HG02798 (cell line): Measurements from ENCODE around the gene STK25.
"Not testable (repeated sequence)": the region's sequence is repeated elsewhere in the genome, so short reads cannot be mapped to it uniquely, and the experiment has no call there.

Source experiments
- ATAC-seq: cut with Tn5 transposase; IDR thresholded peaks from one replicate; pipeline ENCODE4 v1.9.1; 2021; ENCODE audit warnings: mild to moderate bottlenecking; ENCODE audit not compliant: unreplicated experiment, poor library complexity

Gene STK25

GRCh38 chr2:241514553-241514952 is 6.2 kb upstream of the STK25 start:
- ATAC-seq: no peak

- ATAC-seq: no peak
Observed at GRCh38 chr2:241511091-241511741, 2.8 kb upstream of the STK25 start.

- no peak for ATAC-seq
Observed at GRCh38 chr2:241509155-241509784, 886 bp upstream of the STK25 start.

- peak; percentile 17 for ATAC-seq
Observed at GRCh38 chr2:241507430-241508239, 749 bp downstream of the STK25 start.

- ATAC-seq: no peak
Observed at GRCh38 chr2:241506793-241507429, 1.5 kb downstream of the STK25 start.

GRCh38 chr2:241506317-241506716 is 2.1 kb downstream of the STK25 start:
- not testable (repeated sequence) for ATAC-seq

GRCh38 chr2:241505781-241506201 is 2.6 kb downstream of the STK25 start:
- ATAC-seq: no peak

- ATAC-seq: no peak
Observed at GRCh38 chr2:241505086-241505780, 3.2 kb downstream of the STK25 start.

- no peak for ATAC-seq
Observed at GRCh38 chr2:241503776-241504392, 4.5 kb downstream of the STK25 start.

GRCh38 chr2:241502281-241502680 is 6.1 kb downstream of the STK25 start:
- ATAC-seq: no peak

GRCh38 chr2:241501551-241501950 is 6.8 kb downstream of the STK25 start:
- ATAC-seq: no peak

- no peak for ATAC-seq
Observed at GRCh38 chr2:241501099-241501541, 7.3 kb downstream of the STK25 start.

- ATAC-seq: no peak
Observed at GRCh38 chr2:241500431-241500975, 7.9 kb downstream of the STK25 start.

GRCh38 chr2:241500016-241500415 is 8.4 kb downstream of the STK25 start:
- ATAC-seq: no peak

GRCh38 chr2:241499146-241499965 is 9.0 kb downstream of the STK25 start:
- ATAC-seq: no peak

- no peak for ATAC-seq
Observed at GRCh38 chr2:241498115-241499070, 10.0 kb downstream of the STK25 start.
